Left colon (tissue), 2 donors: ENCODE data around the gene PARP8. TPM values are rescaled to one million over a fixed set of nuclear protein-coding genes. Genes with fewer than 3 reads are reported as not detected.
"Not testable (repeated sequence)": the region's sequence is repeated elsewhere in the genome, so short reads cannot be mapped to it uniquely, and the experiment has no call there.

Experiments used
- ATAC-seq: fragments of 200-7000 bp; cut with Tn5 transposase; one replicate; pipeline ENCODE4 v1.9.1; 2020; ENCODE audit warnings: mild to moderate bottlenecking, moderate library complexity
- DNase-seq, 2 donors: peaks; one replicate each; pipeline ENCODE4 v3.0.0-alpha.2; 2020
- intact Hi-C, 2 donors: fragments of 100-400 bp; cut with DNase I in 1 of 2; cut with micrococcal nuclease in 1 of 2; formaldehyde crosslinking; loops; one replicate each; pipeline versions ENCODE4 v1.11.2 to v1.14.0; 2022; cut with DNase I, micrococcal nuclease
- total RNA-seq, 2 donors: library from RNA; stranded (reverse); fragmentation: NEBNext Ultra II Directional; extraction: Animal tissue kit (Norgen Biotek cat#: 25700); gene quantifications; one replicate each; pipeline ENCODE4 v1.2.1, GENCODE V29; 2021
- donor health status: DM: no; HTN: no; CAD: no.
- donor health status: DM: yes; HTN: yes; CAD: no.

Gene PARP8
- total RNA-seq, 2 donors from 2014 or later: 7.1 to 13.6 TPM

DNA sequence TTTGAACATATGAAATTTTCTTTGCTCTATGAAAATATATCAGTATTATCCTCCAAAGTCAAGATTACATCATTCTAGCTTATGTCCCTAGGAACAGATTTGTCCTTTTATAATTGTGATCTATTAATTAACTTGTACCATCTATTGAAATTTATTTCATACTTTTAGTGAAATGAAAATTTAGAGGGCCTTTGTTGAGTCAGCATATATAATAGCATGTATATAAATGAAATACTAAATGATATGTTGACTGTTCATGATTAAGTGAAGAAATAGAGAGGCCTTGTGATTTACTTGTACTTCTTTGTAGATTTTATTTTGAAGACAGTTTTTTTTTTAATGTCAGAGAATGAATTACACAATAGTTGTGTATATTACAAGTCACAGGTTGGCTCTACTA is 86.4 kb downstream of the PARP8 start:
- no peak for ATAC-seq
- no peak for DNase-seq
- intact Hi-C loops: no loop called here

DNA sequence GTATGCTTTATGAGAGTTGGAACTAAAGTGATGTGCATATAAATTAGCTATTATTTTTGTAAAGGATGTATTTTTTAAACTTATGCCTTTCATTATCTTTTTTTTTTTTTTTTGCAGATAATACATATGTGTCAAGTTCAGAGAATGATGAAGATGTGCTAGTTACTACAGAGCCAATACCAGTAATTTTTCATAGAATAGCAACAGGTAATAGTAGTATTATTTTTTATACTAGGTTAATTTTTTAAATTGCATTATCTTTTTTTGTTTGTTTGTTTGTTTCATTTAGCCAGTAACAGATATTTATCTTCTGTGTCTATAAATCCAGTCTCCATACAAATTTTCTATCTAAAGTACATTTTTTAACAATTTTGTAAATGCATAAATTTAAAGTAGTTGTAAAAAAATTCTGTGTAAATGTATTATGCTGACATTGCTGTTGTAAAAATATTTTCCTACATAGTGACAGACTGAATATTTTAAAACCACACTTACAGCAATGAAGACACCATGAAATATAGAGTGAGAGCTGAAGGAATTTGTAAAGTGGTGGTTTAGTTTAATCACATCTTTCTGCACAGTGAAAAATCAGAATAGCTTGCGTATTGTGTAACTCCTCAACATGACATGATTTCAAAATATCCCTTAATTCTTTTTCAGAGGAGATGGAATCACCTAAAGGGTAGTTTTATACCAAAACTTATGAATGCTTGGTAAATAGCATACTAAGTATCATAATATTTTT is 93.3 kb downstream of the PARP8 start:
- intact Hi-C loops: no loop called here
- DNase-seq (no peak), ATAC-seq (no peak)

DNA sequence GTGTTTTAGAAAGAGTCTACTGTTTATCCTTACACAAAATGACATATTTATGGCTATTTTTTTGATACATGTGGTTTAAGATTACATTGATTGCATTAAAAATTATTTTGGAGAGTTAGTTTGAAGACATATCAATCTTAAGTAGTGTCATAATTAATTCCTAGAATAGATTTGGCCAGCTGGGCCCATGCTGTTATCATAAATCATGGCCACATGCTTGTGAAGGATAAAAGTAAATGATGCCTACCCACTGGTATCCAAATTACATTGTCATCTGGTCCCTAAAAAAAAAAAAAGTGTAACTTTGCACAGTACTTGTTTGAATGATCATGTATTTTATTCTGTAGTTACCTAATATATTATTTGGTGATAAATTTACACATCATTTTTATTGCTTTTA is 96.9 kb downstream of the PARP8 start:
- DNase-seq (no peak), ATAC-seq (no peak)
- intact Hi-C loops: no loop called here

DNA sequence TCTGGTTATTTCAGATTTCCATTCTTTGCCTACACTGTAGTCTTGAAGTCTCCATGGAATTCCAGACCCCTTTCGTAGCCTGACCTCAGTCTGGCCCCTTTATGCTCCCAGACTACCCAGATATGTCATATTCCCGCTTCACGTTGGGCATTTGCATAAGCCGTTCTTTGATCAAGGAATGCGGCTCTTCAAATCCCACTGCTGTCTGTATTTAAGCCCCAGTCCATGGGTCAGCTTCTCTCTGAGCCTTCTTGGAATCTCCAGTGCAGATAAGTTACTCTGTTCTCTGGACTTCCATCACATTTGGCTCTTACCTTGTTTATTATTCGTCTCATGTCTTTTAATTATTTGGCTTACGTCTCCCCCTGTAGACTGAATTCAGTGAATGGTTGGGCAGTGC is 97.4 kb downstream of the PARP8 start:
- ATAC-seq (no peak), DNase-seq (no peak)
- intact Hi-C loops: no loop called here

DNA sequence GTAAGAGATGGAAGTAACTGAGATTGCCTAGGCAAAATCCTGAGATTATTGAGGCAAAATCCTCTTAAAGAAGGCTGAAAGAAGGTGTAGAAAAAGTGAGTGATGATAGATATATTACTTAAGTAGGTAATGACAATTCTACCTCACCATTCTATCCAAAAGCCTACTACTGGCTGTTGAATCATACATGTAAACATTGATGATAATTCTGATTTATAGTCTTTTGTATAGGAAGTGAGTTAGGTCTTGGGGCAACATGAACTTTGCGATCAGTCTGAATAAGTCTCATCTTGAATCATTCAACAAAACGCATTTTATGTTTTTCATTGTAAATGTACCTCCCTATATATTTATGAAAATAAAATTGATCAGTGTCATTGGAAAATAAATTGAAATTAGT is 99.6 kb downstream of the PARP8 start:
- DNase-seq (no peak), ATAC-seq (no peak)
- intact Hi-C loops: no loop called here

DNA sequence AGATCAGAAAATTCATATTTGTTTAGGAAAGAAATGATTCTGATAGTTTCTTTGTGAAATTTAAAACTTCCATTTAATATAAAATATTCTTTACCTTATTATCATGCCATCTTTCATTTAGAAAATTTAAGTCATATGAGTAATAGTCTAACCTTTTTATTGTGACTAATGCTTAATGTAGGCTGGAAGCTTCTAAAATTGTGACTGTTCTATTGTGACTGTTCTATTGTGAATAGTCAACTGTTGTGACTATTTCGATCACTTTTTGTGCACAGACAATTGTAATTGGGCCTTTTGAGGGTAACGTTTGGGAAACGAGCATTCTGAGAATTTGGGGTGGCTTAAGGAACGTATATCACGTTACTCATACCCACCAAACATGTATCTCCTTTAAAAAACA is 100.0 kb downstream of the PARP8 start:
- DNase-seq (no peak), ATAC-seq (no peak)
- intact Hi-C loops: no loop called here

DNA sequence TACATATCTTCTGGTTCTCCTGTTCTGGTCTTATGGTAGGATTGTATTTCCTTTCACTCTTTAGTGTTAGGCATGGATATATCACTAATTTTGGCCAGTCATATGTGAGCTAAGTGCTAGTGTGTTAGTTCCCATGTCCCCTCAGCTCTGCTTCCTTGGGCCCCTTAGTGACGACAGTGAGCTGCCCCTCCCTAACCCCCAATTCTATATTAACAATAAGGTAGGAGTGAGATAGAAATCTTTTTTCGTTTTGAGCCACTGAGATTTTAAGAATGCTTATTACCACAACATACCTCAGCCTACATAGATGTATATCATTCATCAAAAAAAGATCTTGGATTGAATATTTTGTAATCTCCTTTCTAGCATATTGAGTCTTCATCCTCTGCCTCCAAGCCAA is 100.5 kb downstream of the PARP8 start:
- ATAC-seq: no peak
- intact Hi-C loops: no loop called here
- DNase-seq: no peak

DNA sequence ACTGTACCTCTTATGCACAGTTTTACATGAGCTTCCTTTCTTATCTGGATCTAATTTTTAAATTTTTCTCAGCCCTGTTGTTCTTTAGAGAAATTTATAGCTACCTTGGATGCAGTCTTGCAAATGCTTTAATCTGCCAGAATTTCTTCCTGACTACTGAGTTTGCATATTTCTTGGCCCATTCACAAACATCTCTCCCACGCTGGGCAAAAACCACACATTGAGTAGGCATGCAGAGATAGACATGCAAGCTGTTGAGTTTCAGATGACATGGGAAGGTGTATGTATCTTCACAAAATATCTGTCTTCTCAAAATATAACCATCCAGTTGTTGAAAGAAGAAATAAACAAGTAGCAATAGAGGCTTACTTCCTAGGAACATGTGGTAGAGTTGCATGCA is 101.2 kb downstream of the PARP8 start:
- DNase-seq (no peak), ATAC-seq (no peak)
- intact Hi-C loops: no loop called here

DNA sequence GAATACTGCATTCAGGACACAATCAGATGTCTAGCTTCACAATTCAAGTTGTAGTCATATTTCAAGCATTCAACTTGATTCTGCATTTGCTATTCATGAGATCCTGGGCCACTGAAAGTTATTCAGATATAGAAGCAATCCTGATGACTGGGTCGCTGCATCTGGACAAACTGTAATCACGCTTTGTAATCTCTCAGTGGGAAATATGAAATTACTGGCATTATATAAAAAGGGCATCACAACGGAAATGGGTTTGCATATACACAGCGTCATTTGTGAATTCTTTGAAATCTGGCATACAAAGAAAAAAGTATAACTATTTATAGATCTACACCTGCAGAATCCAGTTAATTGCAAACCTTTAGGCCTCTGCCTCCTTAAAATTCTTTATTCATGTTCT is 102.2 kb downstream of the PARP8 start:
- no peak for ATAC-seq
- intact Hi-C loops: no loop called here
- no peak for DNase-seq

DNA sequence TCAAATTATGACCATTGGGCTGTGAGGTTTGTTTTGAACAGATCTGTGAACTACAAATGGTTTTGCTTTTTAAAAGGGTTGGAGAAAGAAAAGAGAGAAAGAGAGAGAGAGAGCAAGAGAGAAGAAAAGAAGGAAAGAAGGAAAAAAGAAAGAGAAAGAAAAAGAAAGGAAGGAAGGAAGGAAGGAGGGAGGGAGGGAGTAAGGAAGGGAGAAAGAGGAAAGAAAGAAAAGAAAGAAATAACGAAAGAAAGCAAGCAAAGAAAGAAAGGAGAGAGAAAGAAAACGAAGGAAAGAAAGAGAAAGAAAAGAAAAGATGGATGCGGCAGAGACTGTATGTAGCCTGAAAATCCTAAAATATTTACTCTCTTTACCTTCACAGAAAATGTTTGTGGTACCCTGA is 104.0 kb downstream of the PARP8 start:
- no peak for DNase-seq
- ATAC-seq: no peak
- intact Hi-C loops: no loop called here

DNA sequence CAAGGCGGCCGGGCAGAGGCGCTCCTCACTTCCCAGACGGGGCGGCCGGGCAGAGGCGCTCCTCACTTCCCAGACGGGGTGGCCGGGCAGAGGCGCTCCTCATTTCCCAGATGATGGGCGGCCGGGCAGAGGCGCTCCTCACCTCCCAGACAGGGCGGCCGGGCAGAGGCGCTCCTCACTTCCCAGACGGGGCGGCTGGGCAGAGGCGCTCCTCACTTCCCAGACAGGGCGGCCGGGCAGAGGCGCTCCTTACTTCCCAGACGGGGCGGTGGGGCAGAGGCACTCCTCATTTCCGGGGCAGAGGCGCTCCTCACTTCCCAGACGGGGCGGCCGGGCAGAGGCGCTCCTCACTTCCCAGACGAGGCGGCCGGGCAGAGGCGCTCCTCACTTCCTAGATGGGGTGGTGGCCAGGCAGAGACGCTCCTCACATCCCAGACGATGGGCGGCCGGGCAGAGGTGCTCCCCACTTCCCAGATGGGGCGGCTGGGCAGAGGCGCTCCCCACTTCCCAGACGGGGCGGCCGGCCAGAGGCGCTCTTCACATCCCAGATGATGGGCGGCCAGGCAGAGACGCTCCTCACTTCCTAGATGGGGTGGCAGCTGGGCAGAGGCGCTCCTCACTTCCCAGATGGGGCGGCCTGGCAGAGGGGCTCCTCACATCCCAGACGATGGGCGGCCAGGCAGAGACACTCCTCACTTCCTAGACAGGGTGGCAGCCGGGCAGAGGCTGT is 108.2 kb downstream of the PARP8 start:
- DNase-seq, ATAC-seq, intact Hi-C loops: not testable (repeated sequence)

DNA sequence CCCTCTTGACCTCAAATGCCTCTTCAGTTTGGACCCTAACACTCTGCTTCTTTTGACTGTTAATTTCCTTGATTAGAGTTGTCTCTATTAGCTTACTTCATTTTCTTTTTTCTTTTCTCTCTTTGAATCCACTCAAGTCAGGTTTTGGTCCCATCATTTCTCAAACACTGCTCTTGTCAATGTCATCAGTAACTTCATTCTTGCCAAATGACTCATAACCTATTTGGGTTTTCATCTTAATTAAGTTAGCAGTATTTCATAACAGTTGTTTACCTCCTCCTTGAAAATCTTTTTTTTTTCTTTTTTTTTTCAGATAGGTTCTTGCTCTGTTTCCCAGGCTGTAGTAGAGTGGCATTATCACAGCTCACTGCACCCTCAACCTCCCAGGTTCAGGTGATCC is 119.6 kb downstream of the PARP8 start:
- no peak for DNase-seq
- intact Hi-C loops: no loop called here
- ATAC-seq: no peak

DNA sequence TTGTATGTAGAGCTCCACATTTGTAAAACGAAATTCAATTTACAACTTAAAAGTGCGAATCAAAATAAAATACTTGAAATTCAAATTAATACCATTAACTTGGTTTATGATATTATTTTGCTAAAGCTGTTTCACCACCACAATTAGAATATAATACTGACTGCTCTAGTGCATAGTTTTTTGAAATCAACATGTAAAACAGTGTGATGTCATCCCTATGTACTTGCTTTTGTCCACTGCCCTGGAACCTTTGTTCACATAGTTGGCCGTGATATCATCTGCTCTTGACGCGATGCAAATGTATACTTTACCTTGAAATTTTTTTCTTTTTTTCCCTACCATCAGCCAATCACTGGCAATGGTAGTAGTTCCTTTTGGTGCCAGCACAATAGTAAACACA is 125.4 kb downstream of the PARP8 start:
- no peak for ATAC-seq
- intact Hi-C loops: no loop called here
- no peak for DNase-seq

DNA sequence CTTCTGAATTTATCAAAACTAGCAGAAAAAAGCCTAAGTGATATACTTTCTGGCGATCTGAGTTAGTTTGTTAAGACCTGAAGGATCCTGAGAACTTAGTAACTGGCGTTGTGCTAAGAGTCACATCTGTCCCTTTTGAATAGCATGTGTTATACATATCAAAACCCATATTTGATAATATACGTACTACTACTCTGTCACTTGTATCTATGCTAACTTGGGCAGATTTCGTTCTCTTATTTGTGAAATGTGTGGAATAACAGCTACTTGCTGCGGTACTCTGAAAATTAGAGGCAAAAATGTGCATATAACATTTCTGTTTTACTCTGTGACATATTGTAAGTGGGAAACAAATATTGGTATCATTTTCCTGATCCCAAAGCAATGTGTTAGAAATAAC is 126.4 kb downstream of the PARP8 start:
- ATAC-seq (no peak), DNase-seq (no peak)
- intact Hi-C loops: no loop called here

DNA sequence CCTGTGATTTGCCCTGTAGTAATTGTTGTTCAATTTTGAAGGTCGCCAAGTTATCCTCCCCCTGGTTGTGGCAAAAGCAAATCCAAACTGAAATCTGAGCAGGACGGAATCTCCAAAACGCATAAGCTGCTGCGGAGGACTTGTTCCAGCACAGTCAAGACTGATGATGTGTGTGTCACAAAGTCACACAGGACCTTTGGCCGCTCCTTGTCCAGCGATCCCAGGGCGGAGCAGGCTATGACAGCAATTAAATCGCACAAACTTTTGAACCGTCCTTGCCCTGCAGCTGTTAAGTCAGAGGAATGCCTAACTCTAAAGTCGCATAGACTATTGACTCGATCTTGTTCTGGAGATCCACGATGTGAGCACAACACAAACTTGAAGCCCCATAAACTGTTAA is 128.4 kb downstream of the PARP8 start:
- ATAC-seq (peak; percentile 72), DNase-seq (peak; percentile 11 to 27)
- intact Hi-C loops: no loop called here

DNA sequence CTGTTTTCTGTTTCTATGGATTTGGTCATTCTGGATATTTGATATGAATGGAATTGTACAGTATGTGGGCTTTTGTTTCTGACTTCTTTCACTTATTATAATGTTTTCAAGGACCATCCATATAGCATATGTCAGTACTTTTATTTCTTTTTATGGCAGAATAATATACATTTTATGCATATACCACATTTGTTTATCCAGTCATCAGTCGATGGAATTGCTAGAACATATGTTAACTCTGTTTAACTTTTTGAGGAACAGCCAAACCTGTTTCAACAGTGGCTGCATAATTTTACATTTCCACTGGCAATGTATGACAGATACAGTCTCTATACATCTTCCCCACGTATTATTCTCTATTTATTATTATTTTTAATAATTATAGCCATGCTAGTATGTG is 131.6 kb downstream of the PARP8 start:
- ATAC-seq: no peak
- intact Hi-C loops: no loop called here
- no peak for DNase-seq

DNA sequence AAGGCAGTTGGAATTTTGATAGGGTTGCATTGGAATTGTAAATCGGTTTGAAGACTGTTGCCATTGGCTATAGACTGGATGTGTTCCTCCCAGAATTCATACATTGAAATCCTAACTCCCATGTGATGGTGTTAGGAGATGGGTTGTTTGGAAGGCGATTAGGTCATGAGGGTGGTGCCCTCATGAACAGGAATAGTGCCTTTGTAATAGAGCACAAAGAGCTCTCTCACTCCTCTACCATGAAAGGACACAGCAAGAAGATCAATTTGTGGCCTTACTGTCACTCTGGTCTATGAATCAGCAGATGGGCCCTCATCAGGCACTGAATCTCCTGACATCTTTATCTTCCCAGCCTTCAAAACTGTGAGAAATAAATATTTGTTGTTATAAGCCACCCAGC is 133.2 kb downstream of the PARP8 start:
- ATAC-seq (no peak), DNase-seq (no peak)
- intact Hi-C loops: no loop called here

DNA sequence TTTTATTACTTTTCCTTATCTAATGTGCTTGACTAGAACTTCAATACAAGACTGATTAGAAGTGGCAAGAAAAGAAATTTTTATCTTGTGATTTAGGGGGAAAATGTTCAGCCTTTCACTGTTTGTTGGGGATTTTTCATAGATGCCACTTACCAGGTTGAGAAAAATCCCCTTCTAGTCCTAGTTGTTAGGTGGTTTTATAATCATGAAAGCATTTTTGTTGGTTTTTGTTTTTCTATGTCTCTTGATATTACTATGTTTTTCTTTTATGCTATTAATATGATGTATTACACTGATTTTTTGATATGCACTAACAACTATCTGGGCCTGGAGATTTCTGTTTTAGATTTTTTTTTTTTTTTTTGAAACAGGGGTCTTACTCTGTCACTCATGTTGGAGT is 134.0 kb downstream of the PARP8 start:
- DNase-seq: no peak
- intact Hi-C loops: no loop called here
- ATAC-seq: no peak

DNA sequence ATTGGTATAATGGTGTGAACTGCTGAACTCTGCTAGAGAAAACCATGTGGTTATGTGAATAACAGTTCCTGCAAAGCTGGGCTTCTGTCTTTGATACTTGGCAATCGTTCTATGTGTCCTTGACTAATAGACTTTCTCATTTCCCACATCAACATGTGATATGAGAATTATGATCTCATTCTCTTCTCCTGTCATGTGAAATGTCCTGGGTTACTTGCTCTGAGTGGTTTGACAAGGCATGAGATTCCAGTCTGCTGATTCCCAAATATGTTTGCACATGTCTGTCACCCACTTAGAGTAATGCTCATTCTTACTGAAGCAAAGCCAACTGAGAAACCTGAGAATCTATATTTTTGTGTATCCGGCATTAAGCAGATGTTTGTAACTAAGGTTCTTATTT is 141.2 kb downstream of the PARP8 start:
- DNase-seq: no peak

DNA sequence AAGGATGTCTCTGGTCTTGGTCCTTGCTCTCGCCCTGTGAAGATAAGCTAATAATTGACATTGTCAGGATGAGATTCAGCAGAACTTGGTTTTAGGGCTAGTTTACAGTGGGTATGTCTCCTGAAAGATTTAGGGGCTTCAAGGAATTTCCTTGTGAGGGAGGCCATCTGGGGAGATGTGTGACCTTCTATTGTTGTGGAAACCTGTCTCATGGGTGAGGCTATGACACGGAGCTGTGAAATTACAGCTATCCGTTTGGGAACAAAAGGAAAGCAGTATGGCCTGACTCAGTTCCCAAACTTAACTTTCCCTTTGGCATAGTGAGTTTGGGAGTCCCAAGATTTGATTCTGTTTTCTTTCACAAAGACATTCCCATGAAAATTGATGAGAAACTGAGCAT is 142.0 kb downstream of the PARP8 start:
- intact Hi-C loops: no loop called here
- DNase-seq (no peak), ATAC-seq (no peak)

More for the DNA sequence above, 141.2 kb downstream of the PARP8 start:
- intact Hi-C loops: no loop called here
- ATAC-seq: no peak

DNA sequence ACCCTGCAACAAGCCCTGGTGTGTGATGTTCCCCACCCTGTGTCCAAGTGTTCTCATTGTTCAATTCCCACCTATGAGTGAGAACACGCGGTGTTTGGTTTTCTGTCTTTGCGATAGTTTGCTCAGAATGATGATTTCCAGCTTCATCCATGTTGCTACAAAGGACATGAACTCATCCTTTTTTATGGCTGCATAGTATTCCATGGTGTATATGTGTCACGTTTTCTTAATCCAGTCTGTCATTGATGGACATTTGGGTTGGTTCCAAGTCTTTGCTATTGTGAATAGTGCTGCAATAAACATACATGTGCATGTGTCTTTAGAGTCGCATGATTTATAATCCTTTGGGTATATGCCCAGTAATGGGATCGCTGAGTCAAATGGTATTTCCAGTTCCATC is 145.3 kb downstream of the PARP8 start:
- DNase-seq, ATAC-seq, intact Hi-C loops: not testable (repeated sequence)
